GM13977 (cell line): ENCODE data around the gene IL12RB2.

Source experiments
- DNase-seq: peaks from one replicate; pipeline ENCODE4 v3.0.0; 2012; ENCODE audit warnings: low spot score
- CTCF ChIP-seq: IDR thresholded peaks from 2 replicates; pipeline ENCODE4 v1.5.1; 2012; ENCODE audit warnings: mild to moderate bottlenecking, control low read depth; ENCODE audit not compliant: insufficient read depth; ENCODE audit errors: extremely low read depth, missing control alignments
- in situ Hi-C: fragments of 300-500 bp; cut with MboI; formaldehyde crosslinking; loops from one replicate; pipeline ENCODE4 v1.12.0; 2022; ENCODE audit warnings: low sequenced_read_pairs, low pct_unique_long_range_greater_than_20kb, mixed read lengths, inconsistent platforms; ENCODE audit not compliant: unreplicated experiment

The IL12RB2 gene

DNA sequence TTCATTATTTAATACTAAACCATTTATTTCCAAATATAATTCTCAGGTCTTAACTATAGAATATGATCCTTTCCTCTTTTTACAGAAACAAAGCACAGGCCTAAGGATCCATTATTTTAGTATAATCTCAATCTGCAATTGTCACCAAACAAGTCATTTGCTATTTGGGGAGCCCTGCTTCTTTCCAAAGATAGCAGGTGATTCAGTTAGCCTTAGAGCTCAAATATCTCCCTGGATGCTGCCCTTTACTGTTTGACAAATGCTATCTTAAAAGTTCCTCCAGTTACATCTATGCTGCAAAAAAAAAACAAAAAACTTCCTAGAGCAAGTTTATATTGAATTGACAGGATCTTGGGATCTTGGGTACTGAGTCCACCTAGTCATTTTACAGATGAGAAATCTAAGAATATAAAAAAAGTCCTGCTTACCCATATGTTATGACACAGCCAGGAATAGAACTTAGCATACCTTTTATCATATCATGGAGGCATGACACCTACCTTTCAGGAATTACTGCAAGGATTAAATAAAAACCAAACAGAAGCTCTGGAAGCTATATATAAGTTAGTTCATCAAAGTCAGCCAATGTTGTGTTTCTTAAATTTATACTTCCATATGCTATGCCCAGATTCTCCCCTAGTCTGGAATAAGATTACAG, 113.3 kb downstream of the IL12RB2 start:
- no peak for DNase-seq
- TF ChIP-seq CTCF, result no peak
- in situ Hi-C loops, result no loop called here

DNA sequence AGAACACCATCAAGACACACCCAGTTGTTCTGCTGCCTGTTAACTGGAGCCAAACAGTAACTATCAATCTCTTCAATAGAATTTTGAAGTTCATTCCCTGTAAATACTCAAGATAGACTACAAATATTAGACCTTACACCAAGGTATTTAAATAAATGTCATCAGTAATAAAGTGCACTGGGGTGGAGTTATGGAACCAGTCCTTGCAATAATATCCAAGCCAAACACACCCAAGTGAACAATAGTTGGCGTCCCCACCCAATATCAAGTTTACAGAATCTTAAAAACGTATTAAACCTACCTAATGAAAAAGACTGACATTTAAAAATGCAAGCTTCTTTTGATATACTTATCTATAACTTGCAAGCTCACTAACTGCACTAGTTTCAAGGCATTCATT, 119.8 kb downstream of the IL12RB2 start:
- in situ Hi-C loops, result no loop called here
- DNase-seq, result no peak
- TF ChIP-seq CTCF, result no peak

DNA sequence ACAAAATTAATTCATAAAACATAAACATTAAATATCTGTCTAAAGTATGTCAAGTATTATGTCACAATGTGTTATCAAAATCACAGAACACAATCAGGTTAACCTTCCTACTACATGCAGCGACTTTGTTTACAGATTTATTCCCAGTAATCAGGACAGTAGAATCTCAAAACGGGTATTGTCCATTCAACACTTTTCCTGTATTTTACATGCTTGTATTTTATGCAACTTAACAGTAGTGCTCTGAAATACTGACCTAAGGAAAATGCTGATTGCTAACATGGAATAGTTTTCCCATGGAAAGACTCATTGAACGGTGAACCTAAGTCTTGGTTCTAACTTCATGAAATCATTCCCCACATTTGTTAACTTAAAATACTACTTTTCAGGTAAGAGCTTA, 120.3 kb downstream of the IL12RB2 start:
- in situ Hi-C loops, result no loop called here

DNA sequence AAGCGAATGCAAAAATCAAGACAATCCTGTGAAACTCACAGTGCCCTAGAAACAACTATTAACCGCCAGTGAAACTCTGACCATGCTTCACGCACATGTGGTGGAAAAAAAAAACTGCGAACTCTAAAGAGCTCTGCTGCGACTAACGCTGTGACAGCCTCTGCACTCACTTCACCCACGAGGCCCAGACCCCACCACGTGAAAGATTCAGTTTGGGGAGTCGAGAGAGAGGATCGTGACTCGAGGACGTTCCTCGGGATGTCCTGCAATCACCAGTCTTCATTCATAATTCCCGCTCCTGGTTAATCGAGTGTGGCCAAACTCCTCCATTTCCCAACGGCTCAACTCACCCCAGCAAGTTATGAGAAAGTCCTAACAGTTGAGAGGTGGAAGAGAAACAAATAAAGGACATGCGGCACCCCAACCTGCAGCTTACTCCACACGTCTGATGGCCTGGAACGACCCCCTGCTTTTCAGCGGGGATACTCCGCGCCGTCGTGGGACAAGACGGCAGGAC, 121.4 kb downstream of the IL12RB2 start:
- no peak for TF ChIP-seq CTCF
- DNase-seq, result peak; percentile 22
- in situ Hi-C loops, result no loop called here

More for the DNA sequence above, 120.3 kb downstream of the IL12RB2 start:
- TF ChIP-seq CTCF, result no peak
- no peak for DNase-seq

DNA sequence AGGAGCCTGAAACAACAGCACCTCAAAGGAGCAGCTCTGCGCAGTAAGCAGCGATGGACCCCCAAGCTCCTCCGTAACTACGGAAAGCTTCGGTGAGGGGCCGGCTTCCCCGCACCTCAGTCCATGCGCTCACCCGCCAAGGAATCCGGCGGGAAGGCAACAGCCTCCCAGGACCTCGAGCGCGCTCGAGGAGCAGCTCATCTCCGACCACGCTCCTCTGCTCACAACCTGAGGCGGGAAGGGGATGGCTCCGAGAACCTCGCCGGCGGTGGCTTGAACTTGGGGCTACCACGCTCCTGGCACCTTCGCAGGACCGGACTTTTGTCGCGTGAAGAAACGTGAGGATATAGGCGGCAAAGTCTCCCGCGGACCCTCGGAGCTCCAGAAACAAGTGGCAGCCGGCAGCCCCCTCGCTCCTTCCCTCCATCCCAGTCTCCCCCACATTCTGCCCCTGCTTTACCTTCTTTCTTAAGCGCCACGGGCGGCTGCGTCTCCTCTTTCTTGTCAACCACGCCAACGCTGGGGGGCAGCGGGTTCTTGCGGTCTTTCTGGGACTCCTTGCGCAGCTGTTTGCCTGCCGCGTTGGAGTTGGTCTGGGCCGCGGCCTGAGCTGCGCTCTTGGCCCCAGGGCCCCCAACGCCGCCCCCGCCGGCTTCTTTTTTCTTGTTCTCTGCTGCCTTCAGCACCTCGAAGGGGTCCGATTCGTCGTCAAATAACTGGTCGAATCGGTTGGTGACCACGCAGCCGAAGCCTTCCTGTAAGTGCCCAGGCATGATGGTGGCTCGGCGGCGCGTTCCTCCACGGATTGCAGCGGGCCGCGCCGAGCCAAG, 122.1 kb downstream of the IL12RB2 start:
- DNase-seq, result no peak

More for the DNA sequence above, 122.1 kb downstream of the IL12RB2 start:
- in situ Hi-C loops, result no loop called here
- TF ChIP-seq CTCF, result no peak
